NCI-H1048 (cell line): Measurements from ENCODE around the gene SPTSSB.

Source experiments
- DNase-seq: peaks from one replicate; lab custom pipeline; 2025; lab: John Stamatoyannopoulos, UW

The SPTSSB gene

GRCh38 chr3:161339517-161340500, 31.5 kb downstream of the SPTSSB start:
- no peak for DNase-seq

- no peak for DNase-seq
Observed at GRCh38 chr3:161337311-161337710, 34.0 kb downstream of the SPTSSB start.

GRCh38 chr3:161336661-161337060, 34.7 kb downstream of the SPTSSB start:
- no peak for DNase-seq

GRCh38 chr3:161333696-161334095, 37.6 kb downstream of the SPTSSB start:
- no peak for DNase-seq

DNA sequence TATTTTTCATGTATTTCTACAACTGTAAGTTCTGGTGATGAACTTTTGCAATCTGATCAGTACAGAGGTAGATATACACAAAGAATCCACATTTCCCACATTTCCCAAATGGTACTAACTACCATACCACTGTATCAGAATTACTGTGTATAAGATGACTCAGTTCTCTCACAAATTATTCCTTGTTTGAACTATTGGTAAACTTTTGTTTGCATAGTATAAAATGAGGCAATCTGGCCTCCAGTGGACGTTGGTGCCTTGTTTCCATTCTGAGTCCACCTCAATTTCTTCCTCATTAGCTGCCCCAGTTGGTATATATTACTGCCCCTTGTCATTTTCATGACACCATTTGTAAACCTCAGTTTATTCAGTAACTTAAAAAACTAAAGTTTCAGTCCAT, 38.5 kb downstream of the SPTSSB start:
- DNase-seq: no peak

GRCh38 chr3:161325059-161325458, 46.3 kb downstream of the SPTSSB start:
- DNase-seq: no peak

GRCh38 chr3:161323926-161324621, 47.2 kb downstream of the SPTSSB start:
- DNase-seq: no peak

- DNase-seq: no peak
Observed at GRCh38 chr3:161322781-161323568, 48.3 kb downstream of the SPTSSB start.

DNA sequence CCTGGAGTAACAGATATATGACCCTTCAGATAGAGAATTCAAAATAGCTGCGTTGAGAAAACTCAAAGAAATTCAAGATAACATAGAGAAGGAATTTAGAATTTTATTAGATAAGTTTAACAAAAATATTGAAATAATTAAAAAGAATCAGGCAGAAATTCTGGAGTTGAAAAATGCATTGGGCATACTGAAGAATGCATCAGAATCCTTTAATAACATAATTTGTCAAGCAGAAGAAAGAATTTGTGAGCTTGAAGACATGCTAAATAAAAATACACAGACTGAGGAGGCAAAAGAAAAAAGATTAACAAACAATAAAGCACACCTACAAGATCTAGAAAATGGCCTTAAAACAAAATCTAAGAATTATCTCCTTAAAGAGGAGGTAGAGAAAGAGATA, 50.5 kb downstream of the SPTSSB start:
- no peak for DNase-seq

- DNase-seq: no peak
Observed at GRCh38 chr3:161319867-161320266, 51.5 kb downstream of the SPTSSB start.

DNA sequence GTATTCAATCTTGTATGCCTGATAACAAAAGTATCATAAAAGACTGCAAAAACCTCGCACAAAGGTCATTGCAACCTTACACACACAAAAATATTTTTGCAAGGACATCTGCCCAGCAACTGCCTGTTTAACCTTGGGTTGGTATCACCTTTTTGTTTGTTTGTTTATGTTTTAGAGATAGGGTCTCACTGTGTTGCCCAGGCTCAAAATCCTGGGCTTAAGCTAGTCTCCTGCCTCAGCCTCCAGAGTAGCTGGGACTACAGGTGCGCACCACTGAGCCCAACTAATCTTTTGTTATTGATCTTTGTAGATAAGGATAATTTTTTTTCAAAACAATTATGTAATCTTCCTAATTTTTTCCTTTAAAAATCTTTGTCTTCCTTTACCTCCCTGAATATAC, 54.2 kb downstream of the SPTSSB start:
- DNase-seq: no peak

- no peak for DNase-seq
Observed at GRCh38 chr3:161316006-161316689, 55.2 kb downstream of the SPTSSB start.

- DNase-seq: no peak
Observed at GRCh38 chr3:161314836-161315395, 56.4 kb downstream of the SPTSSB start.

- DNase-seq: no peak
Observed at GRCh38 chr3:161310649-161311423, 60.5 kb downstream of the SPTSSB start.

DNA sequence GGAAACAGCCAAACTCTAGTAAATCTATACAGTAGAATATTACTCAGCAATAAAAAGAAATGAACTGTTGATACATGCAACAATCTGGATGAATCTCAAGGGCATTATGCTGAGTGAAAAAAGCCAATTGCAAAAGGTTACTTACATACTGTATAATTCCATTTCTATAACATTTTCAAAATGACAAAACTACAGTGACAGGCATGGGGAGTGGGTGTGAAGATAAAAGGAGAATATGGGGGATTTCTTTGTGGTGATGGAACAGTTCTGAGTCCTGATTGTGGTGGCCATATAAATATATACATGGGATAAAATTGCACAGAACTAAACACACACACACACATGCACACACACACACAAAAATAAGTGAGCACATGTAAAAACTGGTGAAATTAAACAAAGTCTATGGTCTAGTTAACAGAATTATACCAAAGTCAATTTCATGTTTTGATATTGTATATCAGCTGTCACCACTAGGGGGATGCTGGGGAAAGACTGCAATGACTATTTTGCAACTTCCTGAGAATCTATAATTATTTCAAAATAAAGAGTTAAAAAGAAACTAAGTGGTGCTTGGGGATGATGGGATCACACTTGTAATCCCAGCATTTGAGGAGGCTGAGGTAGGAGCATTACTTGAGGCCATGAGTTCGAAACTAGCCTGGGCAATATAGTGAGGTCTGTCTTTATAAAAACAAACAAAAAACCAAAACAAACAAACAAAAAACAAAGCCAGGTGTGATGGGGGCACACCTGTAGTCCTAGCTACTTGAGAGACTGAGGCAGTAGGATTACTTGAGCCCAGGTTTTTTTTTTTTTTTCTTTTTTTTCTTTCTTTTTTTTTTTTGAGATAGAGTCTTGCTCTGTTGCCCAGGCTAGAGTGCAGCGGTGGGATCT, 66.0 kb downstream of the SPTSSB start:
- DNase-seq: no peak

DNA sequence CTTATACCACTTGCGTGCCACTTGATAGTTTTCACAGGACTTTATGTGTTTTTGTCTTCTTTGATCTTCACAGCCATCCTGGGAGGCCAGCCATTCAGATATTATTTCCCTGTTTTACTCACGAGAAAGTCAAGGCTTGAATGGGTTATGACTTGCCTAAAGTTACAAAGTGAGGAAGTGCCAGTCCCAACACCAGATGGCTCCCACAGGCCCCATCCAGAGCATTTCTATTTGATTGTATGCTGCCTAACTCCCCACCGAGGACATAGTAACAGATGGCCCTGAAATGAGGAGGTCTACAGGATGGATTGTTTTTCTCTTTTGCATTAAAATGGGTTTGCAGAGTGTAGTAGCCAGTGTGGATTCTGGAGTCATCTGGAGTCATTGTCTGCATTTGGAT, 74.5 kb downstream of the SPTSSB start:
- no peak for DNase-seq

- DNase-seq: no peak
Observed at GRCh38 chr3:161295325-161295724, 76.0 kb downstream of the SPTSSB start.
